ENCODE measurements around the gene HAGHL.
"Not testable (repeated sequence)": the region's sequence is repeated elsewhere in the genome, so short reads cannot be mapped to it uniquely, and the experiment has no call there.

The HAGHL gene

GRCh38 chr16:767743-768235 is 40.9 kb downstream of the HAGHL start:
- no peaks in the 10 kb centered on the region for H3K9me3 ChIP-seq (ENCODE audit: low read length)
- peaks cover 0 to 9% of the 10 kb centered on the region in 2 donors for H3K27me3 ChIP-seq (ENCODE audit: control insufficient read depth in 1 of 2, insufficient read depth in 2 of 2, low read length in 2 of 2)
- H3K36me3 ChIP-seq (ENCODE audit: insufficient read depth, low read length), result no peaks in the 10 kb centered on the region
- no peaks in the 10 kb centered on the region for H3K4me1 ChIP-seq (ENCODE audit: insufficient read depth, low read length)
- no peak overlapping the region for H3K4me3 ChIP-seq (ENCODE audit: low read depth in 1 of 2, low read length in 2 of 2)
- H3K9ac ChIP-seq (ENCODE audit: low read length), result no peak overlapping the region
- H3K27ac ChIP-seq (ENCODE audit: low read depth, low read length), result no peak overlapping the region

- Histone ChIP-seq H3K27ac (ENCODE audit: low read depth, low read length) (no peak overlapping the region), H3K4me1 (ENCODE audit: insufficient read depth, low read length) (no peaks in the 10 kb centered on the region), H3K4me3 (ENCODE audit: low read depth in 1 of 2, low read length in 2 of 2) (no peak overlapping the region), H3K9ac (ENCODE audit: low read length) (no peak overlapping the region), H3K9me3 (ENCODE audit: low read length) (no peaks in the 10 kb centered on the region), H3K36me3 (ENCODE audit: insufficient read depth, low read length) (no peaks in the 10 kb centered on the region), H3K27me3 (ENCODE audit: control insufficient read depth in 1 of 2, insufficient read depth in 2 of 2, low read length in 2 of 2) (peaks cover 0 to 9% of the 10 kb centered on the region in 2 donors)
Observed at GRCh38 chr16:768428-768827, 41.5 kb downstream of the HAGHL start.

- Histone ChIP-seq H3K27ac (ENCODE audit: low read depth, low read length) (no peak overlapping the region), H3K9ac (ENCODE audit: low read length) (no peak overlapping the region), H3K9me3 (ENCODE audit: low read length) (no peaks in the 10 kb centered on the region), H3K4me3 (ENCODE audit: low read depth in 1 of 2, low read length in 2 of 2) (no peak overlapping the region), H3K4me1 (ENCODE audit: insufficient read depth, low read length) (no peaks in the 10 kb centered on the region), H3K27me3 (ENCODE audit: control insufficient read depth in 1 of 2, insufficient read depth in 2 of 2, low read length in 2 of 2) (peaks cover 0 to 12% of the 10 kb centered on the region in 2 donors), H3K36me3 (ENCODE audit: insufficient read depth, low read length) (no peaks in the 10 kb centered on the region)
Observed at GRCh38 chr16:769184-769784, 42.4 kb downstream of the HAGHL start.

- no peaks in the 10 kb centered on the region for H3K36me3 ChIP-seq (ENCODE audit: insufficient read depth, low read length)
- no peak overlapping the region for H3K9ac ChIP-seq (ENCODE audit: low read length)
- no peak overlapping the region for H3K4me3 ChIP-seq (ENCODE audit: low read depth in 1 of 2, low read length in 2 of 2)
- H3K4me1 ChIP-seq (ENCODE audit: insufficient read depth, low read length), result no peaks in the 10 kb centered on the region
- H3K9me3 ChIP-seq (ENCODE audit: low read length), result no peaks in the 10 kb centered on the region
- H3K27ac ChIP-seq (ENCODE audit: low read depth, low read length), result no peak overlapping the region
- H3K27me3 ChIP-seq (ENCODE audit: control insufficient read depth in 1 of 2, insufficient read depth in 2 of 2, low read length in 2 of 2), result peaks cover 0 to 18% of the 10 kb centered on the region in 2 donors
Observed at GRCh38 chr16:769934-770333, 43.0 kb downstream of the HAGHL start.

GRCh38 chr16:770411-770810 is 43.5 kb downstream of the HAGHL start:
- Histone ChIP-seq H3K9me3 (ENCODE audit: low read length) (no peaks in the 10 kb centered on the region), H3K9ac (ENCODE audit: low read length) (no peak overlapping the region), H3K36me3 (ENCODE audit: insufficient read depth, low read length) (no peaks in the 10 kb centered on the region), H3K27ac (ENCODE audit: low read depth, low read length) (no peak overlapping the region), H3K4me1 (ENCODE audit: insufficient read depth, low read length) (no peaks in the 10 kb centered on the region), H3K4me3 (ENCODE audit: low read depth in 1 of 2, low read length in 2 of 2) (no peak overlapping the region), H3K27me3 (ENCODE audit: control insufficient read depth in 1 of 2, insufficient read depth in 2 of 2, low read length in 2 of 2) (peaks cover 0 to 23% of the 10 kb centered on the region in 2 donors)

- H3K27ac ChIP-seq (ENCODE audit: low read depth, low read length), result no peak overlapping the region
- peaks cover 0 to 31% of the 10 kb centered on the region in 2 donors for H3K27me3 ChIP-seq (ENCODE audit: control insufficient read depth in 1 of 2, insufficient read depth in 2 of 2, low read length in 2 of 2)
- H3K36me3 ChIP-seq (ENCODE audit: insufficient read depth, low read length), result no peaks in the 10 kb centered on the region
- no peak overlapping the region for H3K9ac ChIP-seq (ENCODE audit: low read length)
- H3K4me1 ChIP-seq (ENCODE audit: insufficient read depth, low read length), result no peaks in the 10 kb centered on the region
- H3K4me3 ChIP-seq (ENCODE audit: low read depth in 1 of 2, low read length in 2 of 2), result no peak overlapping the region
- no peaks in the 10 kb centered on the region for H3K9me3 ChIP-seq (ENCODE audit: low read length)
Observed at GRCh38 chr16:772959-773358, 46.1 kb downstream of the HAGHL start.

- peaks cover 0 to 38% of the 10 kb centered on the region in 2 donors for H3K27me3 ChIP-seq (ENCODE audit: control insufficient read depth in 1 of 2, insufficient read depth in 2 of 2, low read length in 2 of 2)
Observed at GRCh38 chr16:774086-775001, 47.4 kb downstream of the HAGHL start.

GRCh38 chr16:775236-775796 is 48.4 kb downstream of the HAGHL start:
- no peak overlapping the region for H3K9ac ChIP-seq (ENCODE audit: low read length)
- no peak overlapping the region for H3K4me3 ChIP-seq (ENCODE audit: low read depth in 1 of 2, low read length in 2 of 2)
- no peaks in the 10 kb centered on the region for H3K9me3 ChIP-seq (ENCODE audit: low read length)
- no peaks in the 10 kb centered on the region for H3K36me3 ChIP-seq (ENCODE audit: insufficient read depth, low read length)
- H3K27me3 ChIP-seq (ENCODE audit: control insufficient read depth in 1 of 2, insufficient read depth in 2 of 2, low read length in 2 of 2), result peaks cover 0 to 41% of the 10 kb centered on the region in 2 donors
- H3K27ac ChIP-seq (ENCODE audit: low read depth, low read length), result no peak overlapping the region
- no peaks in the 10 kb centered on the region for H3K4me1 ChIP-seq (ENCODE audit: insufficient read depth, low read length)

More at GRCh38 chr16:774086-775001, 47.4 kb downstream of the HAGHL start:
- Histone ChIP-seq H3K4me1 (ENCODE audit: insufficient read depth, low read length) (no peaks in the 10 kb centered on the region), H3K9ac (ENCODE audit: low read length) (no peak overlapping the region), H3K36me3 (ENCODE audit: insufficient read depth, low read length) (no peaks in the 10 kb centered on the region), H3K4me3 (ENCODE audit: low read depth in 1 of 2, low read length in 2 of 2) (no peak overlapping the region), H3K9me3 (ENCODE audit: low read length) (no peaks in the 10 kb centered on the region), H3K27ac (ENCODE audit: low read depth, low read length) (no peak overlapping the region)

- H3K9ac ChIP-seq (ENCODE audit: low read length); H3K9me3 ChIP-seq (ENCODE audit: low read length); H3K4me1 ChIP-seq (ENCODE audit: insufficient read depth, low read length); H3K4me3 ChIP-seq (ENCODE audit: low read depth in 1 of 2, low read length in 2 of 2); H3K27ac ChIP-seq (ENCODE audit: low read depth, low read length); H3K36me3 ChIP-seq (ENCODE audit: insufficient read depth, low read length): not testable (repeated sequence)
- H3K27me3 ChIP-seq (ENCODE audit: control insufficient read depth in 1 of 2, insufficient read depth in 2 of 2, low read length in 2 of 2), result peaks cover 0 to 43% of the 10 kb centered on the region in 2 donors
Observed at GRCh38 chr16:776298-776697, 49.4 kb downstream of the HAGHL start.

GRCh38 chr16:776824-777223 is 49.9 kb downstream of the HAGHL start:
- Histone ChIP-seq H3K27me3 (ENCODE audit: control insufficient read depth in 1 of 2, insufficient read depth in 2 of 2, low read length in 2 of 2) (peaks cover 0 to 48% of the 10 kb centered on the region in 2 donors), H3K4me3 (ENCODE audit: low read depth in 1 of 2, low read length in 2 of 2) (no peak overlapping the region), H3K36me3 (ENCODE audit: insufficient read depth, low read length) (no peaks in the 10 kb centered on the region), H3K27ac (ENCODE audit: low read depth, low read length) (no peak overlapping the region), H3K9ac (ENCODE audit: low read length) (no peak overlapping the region), H3K9me3 (ENCODE audit: low read length) (no peaks in the 10 kb centered on the region), H3K4me1 (ENCODE audit: insufficient read depth, low read length) (no peaks in the 10 kb centered on the region)

- peaks cover 0 to 58% of the 10 kb centered on the region in 2 donors for H3K27me3 ChIP-seq (ENCODE audit: control insufficient read depth in 1 of 2, insufficient read depth in 2 of 2, low read length in 2 of 2)
- no peak overlapping the region for H3K4me3 ChIP-seq (ENCODE audit: low read depth in 1 of 2, low read length in 2 of 2)
- no peaks in the 10 kb centered on the region for H3K36me3 ChIP-seq (ENCODE audit: insufficient read depth, low read length)
- H3K4me1 ChIP-seq (ENCODE audit: insufficient read depth, low read length), result no peaks in the 10 kb centered on the region
- H3K9me3 ChIP-seq (ENCODE audit: low read length), result no peaks in the 10 kb centered on the region
- no peak overlapping the region for H3K9ac ChIP-seq (ENCODE audit: low read length)
- H3K27ac ChIP-seq (ENCODE audit: low read depth, low read length), result no peak overlapping the region
Observed at GRCh38 chr16:777826-778225, 50.9 kb downstream of the HAGHL start.

Measured in muscle layer of colon (tissue), 2 donors.